Measurements from ENCODE around the gene IFRD1. TPM values are rescaled to one million over a fixed set of nuclear protein-coding genes. Genes with fewer than 3 reads are reported as not detected.
"Not testable (repeated sequence)": the region's sequence is repeated elsewhere in the genome, so short reads cannot be mapped to it uniquely, and the experiment has no call there.

IFRD1 gene
- total RNA-seq, 6 experiments from 2014 or later = 19.0 to 34.7 (median 28.2) TPM

- intact Hi-C loops (cut with DNase I) = no loop called here
- no peaks in the 10 kb centered on the region for H3K36me3 ChIP-seq
- no peak for ATAC-seq
Observed at GRCh38 chr7:112510743-112511110, 60.5 kb downstream of the IFRD1 start.

GRCh38 chr7:112511451-112512202, 61.4 kb downstream of the IFRD1 start:
- DNase-seq (no peak), ATAC-seq (no peak)
- intact Hi-C loops (cut with DNase I) = no loop called here
- no peaks in the 10 kb centered on the region for H3K4me1 ChIP-seq
- no peaks in the 10 kb centered on the region for H3K36me3 ChIP-seq
- no peaks in the 10 kb centered on the region for H3K9me3 ChIP-seq
- H3K27ac ChIP-seq = no peak overlapping the region
- H3K27me3 ChIP-seq = no peaks in the 10 kb centered on the region
- no peak overlapping the region for H3K4me3 ChIP-seq
- 74% methylated on average over 4 of the region's 6 CpGs for WGBS (ENCODE audit: insufficient coverage, low coverage, low lambda C conversion rate, missing lambda C conversion rate)
- no peak for TF ChIP-seq POLR2A (IDR thresholded peaks at IDR 0.05)
- no peak for TF ChIP-seq CTCF (IDR thresholded peaks at IDR 0.05)

More at GRCh38 chr7:112510743-112511110, 60.5 kb downstream of the IFRD1 start:
- TF ChIP-seq CTCF (IDR thresholded peaks at IDR 0.05) = no peak
- no peak for TF ChIP-seq POLR2A (IDR thresholded peaks at IDR 0.05)
- H3K4me1 ChIP-seq = no peaks in the 10 kb centered on the region
- DNase-seq = no peak
- H3K27ac ChIP-seq = no peak overlapping the region
- H3K9me3 ChIP-seq = no peaks in the 10 kb centered on the region
- no peak overlapping the region for H3K4me3 ChIP-seq
- no peaks in the 10 kb centered on the region for H3K27me3 ChIP-seq

GRCh38 chr7:112512451-112513210, 62.4 kb downstream of the IFRD1 start:
- TF ChIP-seq POLR2A (IDR thresholded peaks at IDR 0.05) (no peak), CTCF (IDR thresholded peaks at IDR 0.05) (no peak)
- no peak for ATAC-seq

GRCh38 chr7:112515989-112516388, 65.7 kb downstream of the IFRD1 start:
- H3K36me3 ChIP-seq = no peaks in the 10 kb centered on the region
- TF ChIP-seq CTCF (IDR thresholded peaks at IDR 0.05) = no peak
- no peak for TF ChIP-seq POLR2A (IDR thresholded peaks at IDR 0.05)
- no peak for DNase-seq
- no peaks in the 10 kb centered on the region for H3K27me3 ChIP-seq
- H3K4me1 ChIP-seq = no peaks in the 10 kb centered on the region
- intact Hi-C loops (cut with DNase I) = no loop called here
- 65% methylated on average over 2 of the region's 5 CpGs for WGBS (ENCODE audit: insufficient coverage, low coverage, low lambda C conversion rate, missing lambda C conversion rate)
- H3K9me3 ChIP-seq = no peaks in the 10 kb centered on the region
- ATAC-seq = no peak
- H3K4me3 ChIP-seq = no peak overlapping the region
- H3K27ac ChIP-seq = no peak overlapping the region

More at GRCh38 chr7:112512451-112513210, 62.4 kb downstream of the IFRD1 start:
- H3K27me3 ChIP-seq = no peaks in the 10 kb centered on the region
- H3K36me3 ChIP-seq = no peaks in the 10 kb centered on the region
- H3K4me1 ChIP-seq = no peaks in the 10 kb centered on the region
- H3K27ac ChIP-seq = no peak overlapping the region
- WGBS (ENCODE audit: insufficient coverage, low coverage, low lambda C conversion rate, missing lambda C conversion rate) = 91% methylated on average over 5 of the region's 5 CpGs
- no peak overlapping the region for H3K4me3 ChIP-seq
- DNase-seq = no peak
- intact Hi-C loops (cut with DNase I) = no loop called here
- no peaks in the 10 kb centered on the region for H3K9me3 ChIP-seq

GRCh38 chr7:112516418-112516817, 66.2 kb downstream of the IFRD1 start:
- H3K36me3 ChIP-seq; H3K27ac ChIP-seq; H3K27me3 ChIP-seq; intact Hi-C loops (cut with DNase I); H3K9me3 ChIP-seq; DNase-seq; H3K4me1 ChIP-seq; H3K4me3 ChIP-seq; ATAC-seq: not testable (repeated sequence)
- WGBS (ENCODE audit: insufficient coverage, low coverage, low lambda C conversion rate, missing lambda C conversion rate) = 47% methylated on average over 3 of the region's 5 CpGs

All from right lobe of liver (tissue), 6 donors.